Endodermal cell (in vitro differentiated cells): ENCODE measurements around the gene TUBB4A. TPM values are rescaled to one million over a fixed set of nuclear protein-coding genes. Genes with fewer than 3 reads are reported as not detected.

ENCODE experiments used
- DNase-seq: peaks from one replicate; pipeline ENCODE4 v3.0.0-alpha.2; 2017
- H3K27ac ChIP-seq: 2 replicates; pipeline ENCODE4 v1.5.1; 2013; ENCODE audit warnings: mild to moderate bottlenecking, low read depth, low read length, moderate library complexity
- H3K27me3 ChIP-seq: 2 replicates; pipeline ENCODE4 v1.6.1; 2013; ENCODE audit warnings: mild to moderate bottlenecking, low read length, moderate library complexity; ENCODE audit not compliant: insufficient read depth, control insufficient read depth, poor library complexity, severe bottlenecking
- H3K36me3 ChIP-seq: 2 replicates; pipeline ENCODE4 v1.7.0; 2013; ENCODE audit warnings: mild to moderate bottlenecking, low read length, moderate library complexity; ENCODE audit not compliant: control insufficient read depth, insufficient read depth
- H3K4me1 ChIP-seq: one replicate; pipeline ENCODE4 v1.7.0; 2013; ENCODE audit warnings: low read length; ENCODE audit not compliant: control insufficient read depth, insufficient read depth
- H3K4me3 ChIP-seq: 2 replicates; pipeline ENCODE4 v1.5.1; 2013; ENCODE audit warnings: mild to moderate bottlenecking, low read length, moderate library complexity
- H3K9ac ChIP-seq: 2 replicates; pipeline ENCODE4 v1.6.1; 2013; ENCODE audit warnings: mild to moderate bottlenecking, low read length, moderate library complexity; ENCODE audit not compliant: poor library complexity, severe bottlenecking; ENCODE audit errors: extremely low read depth
- H3K9me3 ChIP-seq: 2 replicates; pipeline ENCODE4 v1.6.1; 2013; ENCODE audit warnings: mild to moderate bottlenecking, low read length, moderate library complexity; ENCODE audit not compliant: control insufficient read depth
- H3K27ac Mint-ChIP-seq: 2 replicates; pipeline ENCODE4 v1.8.0; 2020; ENCODE audit warnings: mixed read lengths
- H3K27me3 Mint-ChIP-seq: 2 replicates; pipeline ENCODE4 v1.8.0; 2021; ENCODE audit warnings: mild to moderate bottlenecking, mixed read lengths; ENCODE audit not compliant: insufficient read depth
- H3K36me3 Mint-ChIP-seq: 2 replicates; pipeline ENCODE4 v1.8.0; 2020; ENCODE audit warnings: low read depth, mixed read lengths
- H3K4me1 Mint-ChIP-seq: 2 replicates; pipeline ENCODE4 v1.8.0; 2020; ENCODE audit warnings: mixed read lengths
- H3K4me3 Mint-ChIP-seq: 2 replicates; pipeline ENCODE4 v1.8.0; 2020; ENCODE audit warnings: mild to moderate bottlenecking, moderate library complexity, mixed read lengths
- H3K9me3 Mint-ChIP-seq: 2 replicates; pipeline ENCODE4 v1.8.0; 2020; ENCODE audit warnings: mild to moderate bottlenecking, mixed read lengths
- CTCF ChIP-seq: fragments of 200-600 bp; sonication (generic); conservative IDR thresholded peaks from 2 replicates; pipeline ENCODE4 v1.5.0; 2021; ENCODE audit warnings: antibody characterized with exemption, mild to moderate bottlenecking
- WGBS, 2 experiments: methylation state at CpG; one replicate each; pipeline versions ENCODE4 v1.1.5 to v1.1.7; 2013; ENCODE audit warnings: missing lambda C conversion rate in 2 of 2, mixed read lengths in 1 of 2; ENCODE audit not compliant: insufficient coverage in 1 of 2, insufficient read length in 1 of 2; 5-methylcytosine and 5-hydroxymethylcytosine counted together
- total RNA-seq, 2 donors: library from RNA; stranded (reverse); fragmentation: NEBNext Ultra II Directional in 1 of 2; extraction: Animal tissue kit (Norgen Biotek cat#: 25700) in 1 of 2; gene quantifications; 2 replicates in 1 of 2; 3 replicates in 1 of 2; pipeline ENCODE4 v1.2.1, GENCODE V29; 2021

TUBB4A gene
- total RNA-seq, 2 donors from 2014 or later: 5.2 to 7.5 TPM

GRCh38 chr19:6467384-6467783 is 34.7 kb downstream of the TUBB4A start:
- DNase-seq: no peak
- Histone ChIP-seq H3K36me3 (peaks cover 10% of the 10 kb centered on the region), H3K27me3 (peaks cover 11% of the 10 kb centered on the region), H3K27ac (no peak overlapping the region), H3K4me3 (no peak overlapping the region), H3K9ac (no peak overlapping the region), H3K9me3 (no peaks in the 10 kb centered on the region), H3K4me1 (peaks cover 6% of the 10 kb centered on the region)
- Mint-ChIP-seq H3K27me3 (peaks cover 10% of the 10 kb centered on the region), H3K9me3 (no peaks in the 10 kb centered on the region), H3K27ac (no peak overlapping the region), H3K4me1 (peaks cover 32% of the 10 kb centered on the region), H3K36me3 (peaks cover 43% of the 10 kb centered on the region), H3K4me3 (no peak overlapping the region)
- 90 to 91% methylated on average over 3 to 8 of the region's 8 CpGs for WGBS, 2 experiments
- TF ChIP-seq CTCF: no peak

GRCh38 chr19:6466526-6467248 is 35.4 kb downstream of the TUBB4A start:
- H3K9me3 Mint-ChIP-seq: no peaks in the 10 kb centered on the region

GRCh38 chr19:6465663-6466062 is 36.4 kb downstream of the TUBB4A start:
- Histone ChIP-seq H3K27me3 (peaks cover 15% of the 10 kb centered on the region), H3K4me1 (peaks cover 6% of the 10 kb centered on the region), H3K9ac (no peak overlapping the region), H3K4me3 (no peak overlapping the region), H3K9me3 (no peaks in the 10 kb centered on the region), H3K36me3 (peaks cover 10% of the 10 kb centered on the region), H3K27ac (no peak overlapping the region)
- Mint-ChIP-seq H3K4me1 (peaks cover 28% of the 10 kb centered on the region), H3K9me3 (no peaks in the 10 kb centered on the region), H3K27me3 (peaks cover 15% of the 10 kb centered on the region), H3K36me3 (peaks cover 43% of the 10 kb centered on the region), H3K27ac (no peak overlapping the region), H3K4me3 (peak overlapping the region; percentile 81)
- 91 to 95% methylated on average over 8 of the region's 8 CpGs for WGBS, 2 experiments
- no peak for TF ChIP-seq CTCF
- DNase-seq: no peak

More at GRCh38 chr19:6466526-6467248, 35.4 kb downstream of the TUBB4A start:
- H3K4me1 ChIP-seq: peaks cover 6% of the 10 kb centered on the region
- peaks cover 15% of the 10 kb centered on the region for H3K27me3 Mint-ChIP-seq
- no peak overlapping the region for H3K9ac ChIP-seq
- no peak overlapping the region for H3K27ac ChIP-seq
- no peak overlapping the region for H3K4me3 ChIP-seq
- DNase-seq: no peak
- H3K9me3 ChIP-seq: no peaks in the 10 kb centered on the region
- peaks cover 15% of the 10 kb centered on the region for H3K27me3 ChIP-seq
- no peak overlapping the region for H3K4me3 Mint-ChIP-seq
- H3K27ac Mint-ChIP-seq: no peak overlapping the region
- no peak for TF ChIP-seq CTCF
- WGBS, 2 experiments: 93 to 95% methylated on average over 16 to 21 of the region's 21 CpGs
- peaks cover 10% of the 10 kb centered on the region for H3K36me3 ChIP-seq
- peaks cover 32% of the 10 kb centered on the region for H3K4me1 Mint-ChIP-seq
- peaks cover 43% of the 10 kb centered on the region for H3K36me3 Mint-ChIP-seq
